HFFc6 (cell line): Measurements from ENCODE around the gene CDKN2AIP. TPM values are rescaled to one million over a fixed set of nuclear protein-coding genes. Genes with fewer than 3 reads are reported as not detected.

Experiments used
- DNase-seq: peaks from one replicate; pipeline ENCODE4 v3.0.0-alpha.2; 2018
- H3K27ac Mint-ChIP-seq: 2 replicates; pipeline ENCODE4 v1.8.0; 2020; ENCODE audit warnings: mild to moderate bottlenecking, mixed read lengths
- H3K27me3 Mint-ChIP-seq: 2 replicates; pipeline ENCODE4 v1.8.0; 2021; ENCODE audit warnings: mild to moderate bottlenecking, moderate library complexity, mixed read lengths; ENCODE audit not compliant: insufficient read depth
- H3K36me3 Mint-ChIP-seq: 2 replicates; pipeline ENCODE4 v1.8.0; 2021; ENCODE audit warnings: low read depth, mixed read lengths
- H3K4me1 Mint-ChIP-seq: 2 replicates; pipeline ENCODE4 v1.8.0; 2020; ENCODE audit warnings: low read depth, mixed read lengths
- H3K4me3 Mint-ChIP-seq: 2 replicates; pipeline ENCODE4 v1.8.0; 2020; ENCODE audit warnings: mild to moderate bottlenecking, moderate library complexity, mixed read lengths
- H3K9me3 Mint-ChIP-seq: 2 replicates; pipeline ENCODE4 v1.8.0; 2020; ENCODE audit warnings: mild to moderate bottlenecking, mixed read lengths
- total RNA-seq, 6 experiments: library from RNA; stranded (reverse); fragmentation: NEBNext Ultra II Directional; extraction: Animal tissue kit (Norgen Biotek cat#: 25700); gene quantifications; 2 replicates in 1 of 6; 3 replicates in 5 of 6; pipeline ENCODE4 v1.2.3, GENCODE V29; 2021
- TF ChIP-seq, protein P1 (sequence below): fragments of 200-600 bp; sonication (generic); IDR thresholded peaks from 2 replicates; pipeline ENCODE4 v1.5.0; 2021; ENCODE audit warnings: antibody characterized with exemption, mild to moderate bottlenecking

Gene CDKN2AIP
- total RNA-seq, 6 experiments from 2014 or later = 11.7 to 15.1 (median 13.6) TPM

DNA sequence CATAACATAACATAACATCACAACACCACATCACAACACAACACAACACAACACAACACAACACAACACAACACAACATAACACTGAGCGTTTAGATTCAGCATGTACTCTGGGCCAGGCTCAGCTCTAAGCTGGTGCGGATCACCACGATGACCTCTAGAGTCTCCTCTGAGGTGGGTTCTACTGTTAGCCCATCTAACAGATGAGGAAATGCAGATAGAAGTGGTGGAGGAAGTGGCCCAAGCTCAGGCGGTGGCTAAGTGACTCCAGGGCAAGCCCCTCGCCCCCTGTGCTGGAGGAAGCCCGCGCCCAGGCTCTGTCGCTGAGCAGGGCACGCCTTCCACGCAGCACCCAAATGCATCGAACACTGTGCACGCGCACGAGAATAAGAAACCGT, 45.3 kb upstream of the CDKN2AIP start:
- Mint-ChIP-seq H3K27me3 (peaks cover 2% of the 10 kb centered on the region), H3K4me3 (peak overlapping the region; percentile 22; the same call in 1 of the 2 replicates), H3K27ac (no peak overlapping the region), H3K4me1 (peaks cover 39% of the 10 kb centered on the region), H3K9me3 (no peaks in the 10 kb centered on the region), H3K36me3 (no peaks in the 10 kb centered on the region)
- DNase-seq = no peak
- TF ChIP-seq, protein P1, sequence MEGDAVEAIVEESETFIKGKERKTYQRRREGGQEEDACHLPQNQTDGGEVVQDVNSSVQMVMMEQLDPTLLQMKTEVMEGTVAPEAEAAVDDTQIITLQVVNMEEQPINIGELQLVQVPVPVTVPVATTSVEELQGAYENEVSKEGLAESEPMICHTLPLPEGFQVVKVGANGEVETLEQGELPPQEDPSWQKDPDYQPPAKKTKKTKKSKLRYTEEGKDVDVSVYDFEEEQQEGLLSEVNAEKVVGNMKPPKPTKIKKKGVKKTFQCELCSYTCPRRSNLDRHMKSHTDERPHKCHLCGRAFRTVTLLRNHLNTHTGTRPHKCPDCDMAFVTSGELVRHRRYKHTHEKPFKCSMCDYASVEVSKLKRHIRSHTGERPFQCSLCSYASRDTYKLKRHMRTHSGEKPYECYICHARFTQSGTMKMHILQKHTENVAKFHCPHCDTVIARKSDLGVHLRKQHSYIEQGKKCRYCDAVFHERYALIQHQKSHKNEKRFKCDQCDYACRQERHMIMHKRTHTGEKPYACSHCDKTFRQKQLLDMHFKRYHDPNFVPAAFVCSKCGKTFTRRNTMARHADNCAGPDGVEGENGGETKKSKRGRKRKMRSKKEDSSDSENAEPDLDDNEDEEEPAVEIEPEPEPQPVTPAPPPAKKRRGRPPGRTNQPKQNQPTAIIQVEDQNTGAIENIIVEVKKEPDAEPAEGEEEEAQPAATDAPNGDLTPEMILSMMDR = no peak

DNA sequence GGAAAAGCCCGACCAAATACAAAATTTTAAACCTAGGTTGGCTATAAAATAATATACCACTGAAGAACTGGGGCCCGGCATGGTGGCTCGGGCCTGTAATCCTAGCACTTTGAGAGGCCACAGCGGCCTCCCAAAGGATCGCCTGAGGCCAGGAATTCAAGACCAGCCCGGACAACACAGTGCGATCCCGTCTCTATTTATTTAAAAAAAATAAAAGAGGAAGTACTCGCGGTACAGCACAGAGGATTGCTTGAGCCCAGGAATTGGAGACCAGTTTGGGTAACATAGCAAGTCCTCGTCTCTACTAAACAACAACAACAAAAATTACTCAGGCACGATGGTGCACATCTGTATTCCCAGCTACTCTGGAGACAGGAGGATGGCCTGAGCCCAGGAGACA, 44.8 kb upstream of the CDKN2AIP start:
- TF ChIP-seq, protein P1 = no peak
- Mint-ChIP-seq H3K4me1 (peaks cover 39% of the 10 kb centered on the region), H3K4me3 (no peak overlapping the region), H3K9me3 (no peaks in the 10 kb centered on the region), H3K27ac (no peak overlapping the region), H3K36me3 (no peaks in the 10 kb centered on the region), H3K27me3 (peaks cover 2% of the 10 kb centered on the region)
- DNase-seq = no peak

DNA sequence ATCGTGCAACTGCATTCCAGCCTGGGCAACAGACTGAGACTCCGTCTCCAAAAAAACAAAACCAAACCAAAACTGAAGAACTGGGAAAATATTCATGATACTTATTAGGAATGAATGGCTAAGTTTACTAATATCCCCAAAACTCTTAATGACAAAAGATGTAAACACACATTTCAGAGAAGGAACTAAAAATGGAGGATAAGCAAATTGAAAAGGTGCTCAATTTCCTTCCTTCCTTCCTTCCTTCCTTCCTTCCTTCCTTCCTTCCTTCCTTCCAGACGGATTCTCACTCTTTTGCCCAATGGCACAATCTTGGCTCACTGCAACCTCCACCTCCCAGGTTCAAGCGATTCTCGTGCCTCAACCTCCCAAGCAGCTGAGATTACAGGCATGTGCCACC, 44.4 kb upstream of the CDKN2AIP start:
- no peak overlapping the region for H3K4me3 Mint-ChIP-seq
- H3K4me1 Mint-ChIP-seq = peaks cover 39% of the 10 kb centered on the region
- H3K27me3 Mint-ChIP-seq = peaks cover 2% of the 10 kb centered on the region
- TF ChIP-seq, protein P1 = no peak
- H3K9me3 Mint-ChIP-seq = no peaks in the 10 kb centered on the region
- H3K36me3 Mint-ChIP-seq = no peaks in the 10 kb centered on the region
- no peak overlapping the region for H3K27ac Mint-ChIP-seq
- no peak for DNase-seq

DNA sequence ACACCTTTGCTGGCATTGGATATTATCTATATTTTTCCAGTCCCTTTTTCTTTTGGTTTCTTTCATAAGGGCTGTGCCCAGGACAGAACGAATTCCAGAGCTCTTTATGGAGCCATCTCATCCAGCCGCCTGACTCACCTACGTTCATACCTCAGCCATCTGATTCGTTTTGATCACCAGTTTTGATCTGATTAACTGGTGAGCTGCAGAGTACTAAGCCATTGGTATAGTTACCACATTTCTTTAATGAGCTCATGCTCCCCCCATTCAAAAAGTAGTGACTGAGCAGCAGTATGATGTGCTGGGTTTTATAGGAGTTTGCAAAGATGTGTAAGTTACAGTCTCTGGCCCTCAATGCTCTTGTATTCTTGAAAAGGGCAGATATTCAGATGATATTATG, 43.0 kb upstream of the CDKN2AIP start:
- peaks cover 39% of the 10 kb centered on the region for H3K4me1 Mint-ChIP-seq
- TF ChIP-seq, protein P1 = no peak
- no peaks in the 10 kb centered on the region for H3K9me3 Mint-ChIP-seq
- H3K36me3 Mint-ChIP-seq = no peaks in the 10 kb centered on the region
- H3K4me3 Mint-ChIP-seq = no peak overlapping the region
- no peak overlapping the region for H3K27ac Mint-ChIP-seq
- peaks cover 2% of the 10 kb centered on the region for H3K27me3 Mint-ChIP-seq
- no peak for DNase-seq

DNA sequence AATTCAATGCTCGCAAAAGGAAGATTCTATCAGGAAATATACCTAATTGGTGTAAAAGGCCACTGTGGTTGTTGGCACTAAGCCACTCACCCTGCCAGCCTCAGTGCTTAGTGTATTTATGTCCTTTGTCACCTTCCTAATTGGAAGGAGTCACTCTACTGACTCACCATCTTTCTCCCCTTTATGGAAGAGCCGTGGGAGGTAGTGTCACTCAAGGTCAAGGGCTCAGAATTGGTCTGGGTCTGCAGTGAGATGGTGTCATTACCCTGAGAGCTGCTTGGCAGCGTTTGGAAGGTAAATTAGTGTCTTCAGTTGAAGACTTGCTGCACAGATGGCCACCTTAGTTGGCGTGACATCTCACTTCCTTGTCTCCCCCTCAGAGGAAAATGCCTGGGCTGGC, 41.7 kb upstream of the CDKN2AIP start:
- DNase-seq = no peak
- no peaks in the 10 kb centered on the region for H3K36me3 Mint-ChIP-seq
- no peak overlapping the region for H3K4me3 Mint-ChIP-seq
- H3K27ac Mint-ChIP-seq = no peak overlapping the region; the same call in 1 of the 2 replicates
- TF ChIP-seq, protein P1 = no peak
- H3K4me1 Mint-ChIP-seq = peaks cover 38% of the 10 kb centered on the region
- H3K27me3 Mint-ChIP-seq = peaks cover 2% of the 10 kb centered on the region
- H3K9me3 Mint-ChIP-seq = no peaks in the 10 kb centered on the region

DNA sequence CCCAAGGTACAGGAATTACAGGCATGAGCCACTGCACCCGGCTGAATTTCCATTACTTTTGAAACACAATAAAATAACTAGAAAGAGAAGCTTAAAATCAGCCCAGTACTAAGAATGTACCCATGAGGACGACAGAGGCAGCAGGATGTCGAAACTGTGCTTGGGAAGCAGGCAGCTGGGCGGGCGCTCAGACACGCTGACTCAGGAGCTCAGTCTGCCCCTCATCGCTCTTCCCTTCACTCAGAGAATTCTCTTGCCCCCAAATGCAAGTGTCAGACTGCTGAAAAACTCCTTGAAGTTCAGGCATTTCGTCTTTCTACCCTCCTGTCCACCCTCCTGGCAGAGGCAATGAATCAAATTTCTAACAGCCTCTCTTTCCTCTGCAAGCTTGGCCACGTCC, 41.0 kb upstream of the CDKN2AIP start:
- no peak for DNase-seq
- Mint-ChIP-seq H3K4me1 (peaks cover 35% of the 10 kb centered on the region), H3K9me3 (no peaks in the 10 kb centered on the region), H3K4me3 (no peak overlapping the region), H3K36me3 (no peaks in the 10 kb centered on the region), H3K27ac (no peak overlapping the region), H3K27me3 (peaks cover 2% of the 10 kb centered on the region)
- TF ChIP-seq, protein P1 = no peak
